T-helper 22 cell (primary cell): ENCODE results near the gene DLG2.
"Not testable (repeated sequence)": the region's sequence is repeated elsewhere in the genome, so short reads cannot be mapped to it uniquely, and the experiment has no call there.

Source experiments
- DNase-seq: peaks from one replicate; pipeline ENCODE4 v3.0.0-alpha.2; 2020; ENCODE audit warnings: low read depth

Gene DLG2

GRCh38 chr11:84345027-84345426, 1282.1 kb downstream of the DLG2 start:
- DNase-seq: no peak

DNA sequence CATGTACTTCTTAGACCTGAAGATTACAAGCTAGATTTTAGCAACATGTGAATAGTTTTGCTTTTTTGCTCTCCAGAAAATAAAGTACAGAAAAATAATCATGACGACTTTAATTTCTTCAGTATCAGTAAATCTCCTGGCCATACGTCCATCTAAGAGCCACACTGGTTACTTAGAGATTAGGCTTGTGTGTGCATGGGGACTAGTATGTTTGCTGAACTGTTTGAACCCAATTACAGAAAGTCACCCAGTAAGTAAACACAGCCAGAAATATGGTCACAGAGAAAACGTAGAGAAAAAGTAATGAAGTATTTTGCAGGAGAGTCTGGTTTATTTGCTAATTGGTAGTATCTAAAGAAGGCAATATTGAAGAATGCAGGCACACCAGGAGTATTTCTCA, 1287.3 kb downstream of the DLG2 start:
- DNase-seq: no peak

- no peak for DNase-seq
Measured at GRCh38 chr11:84333221-84333620, 1293.9 kb downstream of the DLG2 start.

GRCh38 chr11:84322211-84322610, 1304.9 kb downstream of the DLG2 start:
- DNase-seq: no peak

DNA sequence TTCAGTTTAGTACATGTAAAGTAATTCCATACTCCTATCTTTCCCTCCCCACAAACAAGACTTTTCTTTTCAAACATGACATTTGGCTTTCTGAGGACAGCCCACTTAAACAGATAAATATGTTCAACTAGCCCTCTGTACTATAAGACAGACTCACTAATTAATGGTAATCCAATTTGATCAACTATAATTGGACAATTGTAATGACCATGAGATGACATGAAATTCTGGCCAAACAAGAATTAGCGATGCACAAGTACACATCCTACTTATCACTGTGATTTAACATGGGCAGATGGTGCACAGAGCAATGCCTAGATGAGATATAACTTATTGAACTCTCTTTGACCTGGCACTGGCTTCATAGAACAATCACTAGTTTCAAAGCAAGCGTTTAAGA, 1307.3 kb downstream of the DLG2 start:
- no peak for DNase-seq

- DNase-seq: no peak
Measured at GRCh38 chr11:84316866-84317555, 1310.1 kb downstream of the DLG2 start.

DNA sequence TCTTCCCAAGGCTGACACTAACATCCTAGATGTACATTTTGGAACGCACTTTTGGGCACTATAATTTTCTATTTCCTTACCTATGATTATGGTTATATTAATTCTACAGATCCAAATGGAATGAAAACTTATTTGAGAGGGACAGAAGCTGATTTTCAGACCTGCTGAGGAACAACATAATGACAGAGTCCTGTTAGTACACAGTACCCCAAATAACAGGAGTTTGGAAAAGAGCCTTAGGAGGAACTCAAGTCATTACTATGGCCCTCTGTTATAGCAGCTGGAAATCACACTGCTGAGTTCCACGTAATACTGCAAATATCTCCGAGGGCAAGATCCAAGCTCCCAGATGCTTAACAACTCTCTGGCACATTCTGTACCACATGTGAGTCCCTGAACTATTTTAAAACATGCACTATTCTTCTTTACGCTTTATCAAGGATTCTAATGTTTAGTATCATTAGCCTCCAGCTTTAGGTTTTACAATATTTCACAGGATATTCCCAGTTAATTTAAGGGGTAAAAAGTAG, 1313.2 kb downstream of the DLG2 start:
- DNase-seq: no peak

GRCh38 chr11:84310268-84310667, 1316.9 kb downstream of the DLG2 start:
- no peak for DNase-seq

- not testable (repeated sequence) for DNase-seq
Measured at GRCh38 chr11:84308491-84308890, 1318.7 kb downstream of the DLG2 start.

DNA sequence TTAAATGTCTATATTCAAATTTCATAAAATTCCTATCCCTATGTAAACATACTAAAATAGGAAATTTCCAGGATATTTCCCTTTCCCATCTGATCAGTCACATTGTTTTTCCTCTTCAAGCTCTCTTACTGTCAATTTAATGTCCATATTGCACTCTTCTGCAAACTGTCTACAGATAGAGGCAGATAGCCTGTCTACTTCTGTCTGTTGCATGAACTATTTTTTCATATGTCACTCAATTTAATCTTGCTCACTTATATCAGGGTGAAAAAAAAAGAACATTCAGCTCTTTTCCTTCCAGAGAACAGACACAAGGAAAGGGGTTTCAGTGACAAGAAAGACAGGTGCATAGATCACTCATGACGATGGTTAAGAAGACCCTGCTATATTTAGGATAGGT, 1327.1 kb downstream of the DLG2 start:
- DNase-seq: no peak

DNA sequence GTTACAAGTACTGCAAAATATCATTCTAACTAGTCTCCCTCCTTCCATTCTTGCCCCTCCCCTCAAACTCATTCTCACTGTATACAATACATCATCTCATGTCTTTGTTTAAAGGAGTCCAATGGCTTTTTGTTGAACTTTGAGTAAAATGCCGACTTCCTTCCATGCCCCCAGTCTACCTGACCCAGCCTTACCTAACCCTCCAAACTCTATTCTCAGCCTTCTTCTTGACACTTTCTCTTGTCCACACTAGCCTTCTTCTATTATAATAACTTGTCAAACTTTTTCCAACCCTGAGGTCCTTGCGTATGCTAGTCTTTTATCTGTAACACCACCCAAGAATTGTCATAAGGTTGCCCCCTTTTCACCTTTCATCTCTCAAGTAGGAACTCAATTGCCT, 1329.6 kb downstream of the DLG2 start:
- no peak for DNase-seq

GRCh38 chr11:84295815-84296214, 1331.3 kb downstream of the DLG2 start:
- no peak for DNase-seq

GRCh38 chr11:84292955-84293354, 1334.2 kb downstream of the DLG2 start:
- no peak for DNase-seq

- DNase-seq: no peak
Measured at GRCh38 chr11:84292006-84292405, 1335.1 kb downstream of the DLG2 start.

GRCh38 chr11:84290647-84291046, 1336.5 kb downstream of the DLG2 start:
- no peak for DNase-seq

DNA sequence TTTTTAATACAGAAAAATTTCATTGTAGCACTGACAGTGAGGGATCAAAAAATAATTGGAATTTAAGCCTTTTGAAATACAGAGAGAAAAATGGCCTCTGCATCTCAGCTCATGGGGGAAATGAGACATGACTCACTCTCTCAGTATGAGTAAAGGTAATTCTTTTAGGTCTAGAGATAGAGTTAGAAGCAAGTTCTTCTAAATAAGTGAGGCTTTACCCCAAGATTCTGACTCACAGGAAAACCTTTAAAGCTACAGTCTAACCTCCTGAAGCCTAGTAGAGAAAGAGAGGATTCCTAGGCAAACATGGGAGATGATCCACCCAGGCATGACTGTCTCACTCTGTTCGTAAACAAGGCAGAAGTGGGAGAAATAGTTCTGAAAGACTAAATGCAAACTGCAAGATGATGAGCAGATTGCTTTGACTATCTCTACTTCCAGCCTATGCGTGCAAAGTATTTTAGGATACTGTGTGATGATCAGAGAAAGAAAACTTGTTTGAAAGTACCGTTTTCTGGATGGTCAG, 1337.7 kb downstream of the DLG2 start:
- no peak for DNase-seq

- DNase-seq: no peak
Measured at GRCh38 chr11:84273541-84273940, 1353.6 kb downstream of the DLG2 start.

- no peak for DNase-seq
Measured at GRCh38 chr11:84270466-84270865, 1356.7 kb downstream of the DLG2 start.

- DNase-seq: no peak
Measured at GRCh38 chr11:84264066-84264465, 1363.1 kb downstream of the DLG2 start.

DNA sequence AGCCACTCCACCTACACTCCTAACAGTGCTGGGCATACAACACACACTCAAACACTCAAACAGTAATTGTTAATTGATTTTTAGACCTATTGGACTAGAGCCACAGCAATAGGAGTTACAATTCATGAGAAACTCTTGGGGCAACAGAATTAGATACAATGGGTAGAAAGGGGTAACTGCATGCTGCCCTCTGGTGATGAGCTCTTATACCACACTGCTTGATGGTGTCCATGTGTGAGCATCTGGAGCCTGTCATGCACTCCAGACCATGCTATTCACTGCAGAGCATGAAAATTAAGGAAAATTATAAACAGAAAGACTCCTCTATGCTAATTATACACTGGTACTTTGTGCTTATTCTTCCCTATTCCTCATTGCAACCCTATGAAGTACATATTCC, 1365.4 kb downstream of the DLG2 start:
- DNase-seq: no peak

DNA sequence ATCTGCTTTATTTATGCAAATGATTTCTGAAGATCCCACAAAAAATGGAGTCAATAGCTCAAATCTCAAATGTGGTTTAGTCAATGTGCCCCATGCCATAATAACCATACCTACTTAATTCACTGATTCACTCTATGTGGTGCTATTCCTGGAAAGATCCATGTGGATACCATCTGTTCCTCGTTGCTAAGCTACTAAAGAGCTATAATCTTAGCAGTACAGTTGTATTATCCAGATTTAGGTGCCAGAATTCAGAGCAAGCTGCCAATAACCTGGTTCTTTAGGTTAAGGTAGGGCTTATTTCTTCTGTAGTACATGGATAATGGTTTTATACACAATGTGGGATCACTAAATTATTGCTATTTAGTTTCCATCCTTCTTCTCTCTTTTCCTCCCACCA, 1366.3 kb downstream of the DLG2 start:
- no peak for DNase-seq

GRCh38 chr11:84256618-84257017, 1370.5 kb downstream of the DLG2 start:
- DNase-seq: no peak

GRCh38 chr11:84255483-84255882, 1371.7 kb downstream of the DLG2 start:
- DNase-seq: no peak
